GM12878 (cell line): ENCODE measurements around the gene F11. TPM values are rescaled to one million over a fixed set of nuclear protein-coding genes. Genes with fewer than 3 reads are reported as not detected.
"Not testable (repeated sequence)": the region's sequence is repeated elsewhere in the genome, so short reads cannot be mapped to it uniquely, and the experiment has no call there.

Source experiments
- ATAC-seq: fragments of 200-7000 bp; cut with Tn5 transposase; 3 replicates; pipeline ENCODE4 v1.9.1; 2020; ENCODE audit warnings: mild to moderate bottlenecking, moderate library complexity
- BruUV-seq: library from RNA; stranded (reverse); fragments of 400-500 nt; replicated peaks from 2 replicates; lab custom pipeline; 2021; lab: Mats Ljungman, UMichigan
- CTCF ChIA-PET: fragments of 300-600 bp; sonication (Branson Sonifier 250); formaldehyde crosslinking; extraction: SDS; loops from one replicate; lab custom pipeline; 2021; ENCODE audit warnings: inconsistent platforms; lab: Yijun Ruan, JAX
- POLR2A ChIA-PET: fragments of 350-600 bp; formaldehyde crosslinking; extraction: SDS; loops from one replicate; lab custom pipeline; 2021; ENCODE audit warnings: inconsistent platforms; lab: Charles Lee
- RAD21 ChIA-PET: fragments of 300-600 bp; sonication (Branson Sonifier 250); formaldehyde crosslinking; loops from one replicate; lab custom pipeline; 2023; ENCODE audit warnings: antibody characterized with exemption; ENCODE audit not compliant: unreplicated experiment; lab: Charles Lee
- SMC1A ChIA-PET: fragments of 300-600 bp; sonication (Branson Sonifier 250); formaldehyde crosslinking; loops from one replicate; lab custom pipeline; 2023; ENCODE audit not compliant: unreplicated experiment, uncharacterized antibody; lab: Charles Lee
- DNase-seq: peaks from one replicate; pipeline ENCODE4 v3.0.0-alpha.2; 2011; ENCODE audit warnings: low read depth, low spot score
- FAIRE-seq: peaks from 3 replicates; lab custom pipeline; 2011; peaks lifted over from hg19 to GRCh38; lab: Jason Lieb, UNC
- H2AFZ ChIP-seq: 2 replicates; pipeline ENCODE4 v1.6.0; 2011; ENCODE audit warnings: low read depth, low read length, control low read depth; ENCODE audit not compliant: control insufficient read depth
- H3K27ac ChIP-seq: 2 replicates; pipeline ENCODE4 v1.5.1; 2011; ENCODE audit warnings: control low read depth; ENCODE audit not compliant: control insufficient read depth, insufficient read depth
- H3K27me3 ChIP-seq, 2 experiments: replicated peaks in 1 of 2; 2 replicates each; pipeline versions ENCODE4 v1.6.0 to v1.6.1; 2011; ENCODE audit warnings: low read length in 1 of 2; ENCODE audit not compliant: control insufficient read depth in 2 of 2, insufficient read depth in 2 of 2
- H3K36me3 ChIP-seq, 2 experiments: 2 replicates each; pipeline ENCODE4 v1.5.1; 2011; ENCODE audit warnings: low read length in 1 of 2; ENCODE audit not compliant: control insufficient read depth in 2 of 2, insufficient read depth in 2 of 2
- H3K4me1 ChIP-seq: 2 replicates; pipeline ENCODE4 v1.6.1; 2011; ENCODE audit warnings: mild to moderate bottlenecking, low read length, moderate library complexity, mixed read lengths; ENCODE audit not compliant: control insufficient read depth, insufficient read depth
- H3K4me2 ChIP-seq: 2 replicates; pipeline ENCODE4 v1.6.0; 2011; ENCODE audit warnings: control low read depth; ENCODE audit not compliant: control insufficient read depth, insufficient read depth
- H3K4me3 ChIP-seq: fragments of 200-600 bp; sonication (generic); 2 replicates; pipeline ENCODE4 v1.5.1; 2016
- H3K79me2 ChIP-seq: 2 replicates; pipeline ENCODE4 v1.6.0; 2011; ENCODE audit warnings: low read length; ENCODE audit not compliant: control insufficient read depth, insufficient read depth
- H3K9ac ChIP-seq: 2 replicates; pipeline ENCODE4 v1.8.0; 2011; ENCODE audit warnings: low read length, control low read depth, mixed read lengths; ENCODE audit not compliant: control insufficient read depth, insufficient read depth
- H3K9me3 ChIP-seq: replicated peaks from 3 replicates; pipeline ENCODE4 v1.5.1; 2011; ENCODE audit warnings: mild to moderate bottlenecking, low read length; ENCODE audit not compliant: control insufficient read depth, insufficient read depth
- H4K20me1 ChIP-seq: 2 replicates; pipeline ENCODE4 v1.6.0; 2011; ENCODE audit not compliant: control insufficient read depth, insufficient read depth
- ATF2 ChIP-seq: IDR thresholded peaks from 2 replicates; pipeline ENCODE4 v1.6.1; 2012; ENCODE audit warnings: low read length, inconsistent platforms
- BRCA1 ChIP-seq: IDR thresholded peaks from 2 replicates; pipeline ENCODE4 v1.6.1; 2011; ENCODE audit warnings: low read depth, low read length, improper control_type of control experiment
- CREM ChIP-seq: IDR thresholded peaks from 2 replicates; pipeline ENCODE4 v1.6.1; 2014; ENCODE audit warnings: antibody characterized with exemption, low read depth
- CTCF ChIP-seq, 3 experiments: IDR thresholded peaks in 2 of 3; conservative IDR thresholded peaks in 1 of 3; 2 replicates each; pipeline ENCODE4 v1.5.1; 2011; ENCODE audit warnings: low read depth in 3 of 3, low read length in 3 of 3, mild to moderate bottlenecking in 3 of 3, control low read depth in 2 of 3, moderate library complexity in 2 of 3, inconsistent platforms in 1 of 3, mixed read lengths in 1 of 3; ENCODE audit not compliant: control insufficient read depth in 2 of 3, insufficient read depth in 1 of 3; ENCODE audit errors: extremely low read depth in 1 of 3
- JUND ChIP-seq: IDR thresholded peaks from 2 replicates; pipeline ENCODE4 v1.6.1; 2012; ENCODE audit warnings: low read depth, mild to moderate bottlenecking, low read length, improper control_type of control experiment, moderate library complexity
- RELA ChIP-seq: fragments of 450-650 bp; IDR thresholded peaks from 2 replicates; pipeline ENCODE4 v1.8.0; 2014; ENCODE audit warnings: borderline replicate concordance; ENCODE audit not compliant: partially characterized antibody
- RFX5 ChIP-seq: IDR thresholded peaks from 2 replicates; pipeline ENCODE4 v1.6.1; 2011; ENCODE audit warnings: low read depth, low read length, improper control_type of control experiment
- SMC3 ChIP-seq: IDR thresholded peaks from 2 replicates; pipeline ENCODE4 v1.6.1; 2011; ENCODE audit warnings: low read length, improper control_type of control experiment, borderline replicate concordance
- SUPT20H ChIP-seq: IDR thresholded peaks from 2 replicates; pipeline ENCODE4 v1.6.1; 2011; ENCODE audit warnings: low read depth, mild to moderate bottlenecking, low read length, moderate library complexity, borderline replicate concordance; ENCODE audit not compliant: control insufficient read depth
- WGBS: methylation state at CpG from one replicate; pipeline ENCODE4 v1.1.6; 2016; ENCODE audit warnings: low lambda C conversion rate; ENCODE audit not compliant: insufficient replicate concordance, insufficient coverage; ENCODE audit errors: missing lambda C conversion rate; 5-methylcytosine and 5-hydroxymethylcytosine counted together
- in situ Hi-C: fragments of 300-500 bp; cut with MboI; formaldehyde crosslinking; loops from 9 replicates; pipeline ENCODE4 v1.14.3; 2018; ENCODE audit warnings: mixed read lengths
- intact Hi-C: fragments of 100-400 bp; cut with micrococcal nuclease; formaldehyde crosslinking; loops from one replicate; pipeline ENCODE4 v1.14.2; 2022; ENCODE audit not compliant: unreplicated experiment
- polyA plus RNA-seq, 11 experiments: library from polyadenylated mRNA; depleted of rRNA in 4 of 11; unstranded in 6 of 11; stranded (reverse) in 5 of 11; fragments of >200 nt; fragmentation: Nextera tagmentation in 4 of 11; fragmentation: Illumina TruSeq in 1 of 11; extraction: Ambion mirVana in 4 of 11; extraction: Trizol in 1 of 11; gene quantifications; 1 replicate in 1 of 11; 2 replicates in 10 of 11; pipeline versions ENCODE4 v1.2.1 to v1.2.3, GENCODE V29; 2011 to 2016; ENCODE audit warnings: inconsistent platforms in 2 of 11, missing spikeins in 2 of 11, low read depth in 1 of 11
- total RNA-seq, 4 experiments: library from RNA; depleted of rRNA in 3 of 4; stranded (reverse); fragments of >200 nt in 3 of 4; fragmentation: Illumina TruSeq in 1 of 4; extraction: Trizol in 1 of 4; gene quantifications; 2 replicates each; pipeline versions ENCODE4 v1.2.1 to v1.2.3, GENCODE V29; 2013 to 2021

Gene F11
- total and polyA plus RNA-seq, 10 of the 15 experiments (the other 5 are each of a cell fraction or from before 2014, with no cell fraction given): not detected

- no peak for TF ChIP-seq SUPT20H
Observed at GRCh38 chr4:186318481-186318880, 52.5 kb downstream of the F11 start (continued).

- H4K20me1 ChIP-seq, in situ Hi-C loops, CTCF ChIA-PET, H3K9me3 ChIP-seq, H3K4me3 ChIP-seq, FAIRE-seq, intact Hi-C loops, ATAC-seq, H3K4me1 ChIP-seq, DNase-seq, POLR2A ChIA-PET, H3K4me2 ChIP-seq, SMC1A ChIA-PET, H2AFZ ChIP-seq, BruUV-seq, H3K27me3 ChIP-seq, H3K27ac ChIP-seq, H3K9ac ChIP-seq, RAD21 ChIA-PET, H3K79me2 ChIP-seq, H3K36me3 ChIP-seq: not testable (repeated sequence)
- WGBS: 58% methylated on average over 22 of the region's 33 CpGs
Observed at GRCh38 chr4:186324660-186325059, 58.7 kb downstream of the F11 start.

- no peak for FAIRE-seq
- Histone ChIP-seq H3K9ac (no peak overlapping the region), H3K4me3 (no peak overlapping the region), H3K79me2 (no peaks in the 10 kb centered on the region), H2AFZ (no peak overlapping the region), H3K27ac (no peak overlapping the region), H4K20me1 (no peaks in the 10 kb centered on the region), H3K36me3 (no peaks in the 10 kb centered on the region), H3K4me2 (no peak overlapping the region), H3K4me1 (no peaks in the 10 kb centered on the region), H3K27me3 (no peaks in the 10 kb centered on the region), H3K9me3 (no peaks in the 10 kb centered on the region)
- BruUV-seq: no TSS peak
- 8% methylated on average over 3 of the region's 3 CpGs for WGBS
- POLR2A ChIA-PET: no interaction called here
- DNase-seq: no peak
- CTCF ChIA-PET: no interaction called here
- no peak for ATAC-seq
- SMC1A ChIA-PET: no interaction called here
- RAD21 ChIA-PET: no interaction called here
- intact Hi-C loops (no loop called here), in situ Hi-C loops (no loop called here)
- TF ChIP-seq BRCA1 (no peak), SMC3 (no peak), ATF2 (no peak), CREM (no peak), RFX5 (no peak), CTCF (IDR thresholded peaks at IDR 0.05 in 2 of 3, conservative IDR thresholded peaks at IDR 0.05 in 1 of 3; ENCODE audit: control insufficient read depth in 2 of 3, extremely low read depth in 1 of 3, insufficient read depth in 1 of 3, low read depth in 3 of 3, low read length in 3 of 3) (no peak), JUND (no peak), RELA (no peak)
Observed at GRCh38 chr4:186326391-186326790, 60.4 kb downstream of the F11 start.
